ENCODE results near the gene CNPY3.

CNPY3 gene

GRCh38 chr6:42959917-42960242 lies 30.6 kb downstream of the CNPY3 start:
- Histone ChIP-seq H3K9me3 (ENCODE audit: insufficient read depth, low read length, severe bottlenecking) (no peaks in the 10 kb centered on the region), H4K20me1 (ENCODE audit: insufficient read depth, low read length) (no peaks in the 10 kb centered on the region), H3K4me3 (ENCODE audit: low read depth in 1 of 2, low read length in 2 of 2) (no peak overlapping the region), H2AFZ (ENCODE audit: low read depth, low read length) (no peak overlapping the region), H3K27me3 (ENCODE audit: insufficient read depth, low read length, poor library complexity) (no peaks in the 10 kb centered on the region), H3K4me1 (ENCODE audit: insufficient read depth, low read length) (no peaks in the 10 kb centered on the region), H3K27ac (ENCODE audit: low read length) (no peak overlapping the region), H3K79me2 (ENCODE audit: insufficient read depth, low read length) (no peaks in the 10 kb centered on the region), H3K36me3 (ENCODE audit: insufficient read depth, low read length) (peaks cover 17% of the 10 kb centered on the region), H3K9ac (ENCODE audit: low read depth, low read length) (no peak overlapping the region), H3K4me2 (ENCODE audit: insufficient read depth, low read length) (no peak overlapping the region)
- DNase-seq = no peak
- no peak for TF ChIP-seq CTCF (IDR thresholded peaks at IDR 0.05; ENCODE audit: borderline replicate concordance, extremely low read depth, low read length, poor library complexity, severe bottlenecking)
- no peak for TF ChIP-seq EZH2 (IDR thresholded peaks at IDR 0.05; ENCODE audit: borderline replicate concordance, low read depth, low read length, severe bottlenecking)
- ATAC-seq (ENCODE audit: insufficient read depth, low read depth) = no peak

- DNase-seq = no peak
These were observed 31.2 kb downstream of the CNPY3 start, which contains the start of gene GNMT for GRCh38 chr6:42960243-42961019. Gene GNMT (plus strand): TSS chr6:42960754. CDS start chr6:42960768, 14 bp downstream.

GRCh38 chr6:42961020-42961470 lies 31.8 kb downstream of the CNPY3 start:
- H3K79me2 ChIP-seq (ENCODE audit: insufficient read depth, low read length) = no peaks in the 10 kb centered on the region
- no peaks in the 10 kb centered on the region for H3K4me1 ChIP-seq (ENCODE audit: insufficient read depth, low read length)
- TF ChIP-seq CTCF (IDR thresholded peaks at IDR 0.05; ENCODE audit: borderline replicate concordance, extremely low read depth, low read length, poor library complexity, severe bottlenecking) = no peak
- TF ChIP-seq EZH2 (IDR thresholded peaks at IDR 0.05; ENCODE audit: borderline replicate concordance, low read depth, low read length, severe bottlenecking) = no peak
- no peaks in the 10 kb centered on the region for H3K27me3 ChIP-seq (ENCODE audit: insufficient read depth, low read length, poor library complexity)
- no peak overlapping the region for H2AFZ ChIP-seq (ENCODE audit: low read depth, low read length)
- H4K20me1 ChIP-seq (ENCODE audit: insufficient read depth, low read length) = no peaks in the 10 kb centered on the region
- no peak for ATAC-seq (ENCODE audit: insufficient read depth, low read depth)
- H3K27ac ChIP-seq (ENCODE audit: low read length) = no peak overlapping the region
- DNase-seq = no peak
- H3K4me3 ChIP-seq (ENCODE audit: low read depth in 1 of 2, low read length in 2 of 2) = no peak overlapping the region
- no peak overlapping the region for H3K4me2 ChIP-seq (ENCODE audit: insufficient read depth, low read length)
- no peaks in the 10 kb centered on the region for H3K9me3 ChIP-seq (ENCODE audit: insufficient read depth, low read length, severe bottlenecking)
- no peak overlapping the region for H3K9ac ChIP-seq (ENCODE audit: low read depth, low read length)
- H3K36me3 ChIP-seq (ENCODE audit: insufficient read depth, low read length) = peaks cover 27% of the 10 kb centered on the region

More at GRCh38 chr6:42960243-42961019, 31.2 kb downstream of the CNPY3 start, which contains the start of gene GNMT:
- Histone ChIP-seq H3K36me3 (ENCODE audit: insufficient read depth, low read length) (peaks cover 22% of the 10 kb centered on the region), H3K4me1 (ENCODE audit: insufficient read depth, low read length) (no peaks in the 10 kb centered on the region), H2AFZ (ENCODE audit: low read depth, low read length) (no peak within 1 kb of the TSS), H3K27ac (ENCODE audit: low read length) (no peak within 1 kb of the TSS), H4K20me1 (ENCODE audit: insufficient read depth, low read length) (no peaks in the 10 kb centered on the region), H3K79me2 (ENCODE audit: insufficient read depth, low read length) (no peaks in the 10 kb centered on the region), H3K27me3 (ENCODE audit: insufficient read depth, low read length, poor library complexity) (no peaks in the 10 kb centered on the region), H3K4me2 (ENCODE audit: insufficient read depth, low read length) (no peak within 1 kb of the TSS), H3K4me3 (ENCODE audit: low read depth in 1 of 2, low read length in 2 of 2) (no peak within 1 kb of the TSS), H3K9me3 (ENCODE audit: insufficient read depth, low read length, severe bottlenecking) (no peaks in the 10 kb centered on the region), H3K9ac (ENCODE audit: low read depth, low read length) (no peak within 1 kb of the TSS)
- no peak for ATAC-seq (ENCODE audit: insufficient read depth, low read depth)
- TF ChIP-seq CTCF (IDR thresholded peaks at IDR 0.05; ENCODE audit: borderline replicate concordance, extremely low read depth, low read length, poor library complexity, severe bottlenecking) (no peak), EZH2 (IDR thresholded peaks at IDR 0.05; ENCODE audit: borderline replicate concordance, low read depth, low read length, severe bottlenecking) (no peak)
